Stimulated activated CD4-positive, alpha-beta T cell treated with anti-CD3 and anti-CD28 coated beads, Interleukin-1b, Interleukin-23, amount 100 ng/mL, for 48 hours (primary cell): ENCODE data around the gene DENND4C.
"Not testable (repeated sequence)": the region's sequence is repeated elsewhere in the genome, so short reads cannot be mapped to it uniquely, and the experiment has no call there.

Experiments
- DNase-seq: peaks from one replicate; pipeline ENCODE4 v3.0.0-alpha.2; 2020

Gene DENND4C

GRCh38 chr9:19230355-19231125 lies at the start of gene DENND4C:
DENND4C (plus strand) TSS chr9:19230693; CDS start chr9:19276175, 45,482 bp downstream.
- DNase-seq = peak; percentile 76

GRCh38 chr9:19180991-19181390 lies 49.5 kb upstream of the DENND4C start:
- no peak for DNase-seq

- no peak for DNase-seq
These were observed 48.9 kb upstream of the DENND4C start for GRCh38 chr9:19181561-19181960.

GRCh38 chr9:19184144-19184917 lies 46.2 kb upstream of the DENND4C start:
- peak; percentile 86 for DNase-seq

- no peak for DNase-seq
These were observed 45.3 kb upstream of the DENND4C start for GRCh38 chr9:19185191-19185590.

GRCh38 chr9:19186232-19186631 lies 44.3 kb upstream of the DENND4C start:
- no peak for DNase-seq

GRCh38 chr9:19188771-19189170 lies 41.7 kb upstream of the DENND4C start:
- no peak for DNase-seq

- DNase-seq = no peak
These were observed 38.1 kb upstream of the DENND4C start for GRCh38 chr9:19192202-19193028.

GRCh38 chr9:19193029-19193324 lies 37.5 kb upstream of the DENND4C start:
- DNase-seq = no peak

GRCh38 chr9:19193358-19193973 lies 37.0 kb upstream of the DENND4C start:
- not testable (repeated sequence) for DNase-seq

- DNase-seq = no peak
These were observed 32.1 kb upstream of the DENND4C start for GRCh38 chr9:19198406-19198805.

- DNase-seq = no peak
These were observed 31.5 kb upstream of the DENND4C start for GRCh38 chr9:19199012-19199411.

- no peak for DNase-seq
These were observed 30.3 kb upstream of the DENND4C start for GRCh38 chr9:19200229-19200628.

GRCh38 chr9:19201899-19202891 lies 28.3 kb upstream of the DENND4C start:
- no peak for DNase-seq

- DNase-seq = no peak
These were observed 27.4 kb upstream of the DENND4C start for GRCh38 chr9:19203058-19203457.

GRCh38 chr9:19208653-19209052 lies 21.8 kb upstream of the DENND4C start:
- DNase-seq = no peak

- DNase-seq = no peak
These were observed 21.3 kb upstream of the DENND4C start for GRCh38 chr9:19209188-19209587.

GRCh38 chr9:19213823-19214222 lies 16.7 kb upstream of the DENND4C start:
- no peak for DNase-seq

- DNase-seq = no peak
These were observed 14.0 kb upstream of the DENND4C start for GRCh38 chr9:19216466-19216865.

GRCh38 chr9:19221326-19221725 lies 9.2 kb upstream of the DENND4C start:
- DNase-seq = no peak

GRCh38 chr9:19223724-19224123 lies 6.8 kb upstream of the DENND4C start:
- no peak for DNase-seq

GRCh38 chr9:19224563-19224962 lies 5.9 kb upstream of the DENND4C start:
- DNase-seq = no peak
